GM10266 (cell line): Measurements from ENCODE around the gene COL4A1.

Source experiments
- DNase-seq: peaks from one replicate; pipeline ENCODE4 v3.0.0; 2012; ENCODE audit errors: extremely low spot score
- TF ChIP-seq, protein P1 (sequence below): IDR thresholded peaks from 2 replicates; pipeline ENCODE4 v1.5.1; 2012; ENCODE audit warnings: mild to moderate bottlenecking, low read depth; ENCODE audit not compliant: control insufficient read depth, insufficient read depth; ENCODE audit errors: missing control alignments

Gene COL4A1

DNA sequence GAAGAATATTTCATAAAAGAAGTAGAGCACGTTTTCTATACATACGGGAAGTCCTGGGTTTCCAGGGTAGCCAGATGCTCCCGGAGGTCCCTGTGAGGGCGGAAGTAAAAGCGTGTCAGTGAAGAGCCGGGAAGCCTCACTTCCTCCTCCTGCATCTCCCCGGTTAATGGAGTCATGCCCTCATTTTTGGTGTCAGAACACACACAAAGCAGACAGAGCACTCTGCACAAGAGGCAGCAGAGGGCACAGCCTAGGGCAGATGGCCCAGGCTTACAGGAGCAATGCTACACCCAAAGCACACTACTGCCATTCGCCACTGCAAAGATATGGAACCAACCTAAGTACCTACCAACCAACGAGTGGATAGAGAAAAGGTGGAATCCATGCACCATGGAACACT is 94.4 kb downstream of the COL4A1 start:
- TF ChIP-seq, protein P1, sequence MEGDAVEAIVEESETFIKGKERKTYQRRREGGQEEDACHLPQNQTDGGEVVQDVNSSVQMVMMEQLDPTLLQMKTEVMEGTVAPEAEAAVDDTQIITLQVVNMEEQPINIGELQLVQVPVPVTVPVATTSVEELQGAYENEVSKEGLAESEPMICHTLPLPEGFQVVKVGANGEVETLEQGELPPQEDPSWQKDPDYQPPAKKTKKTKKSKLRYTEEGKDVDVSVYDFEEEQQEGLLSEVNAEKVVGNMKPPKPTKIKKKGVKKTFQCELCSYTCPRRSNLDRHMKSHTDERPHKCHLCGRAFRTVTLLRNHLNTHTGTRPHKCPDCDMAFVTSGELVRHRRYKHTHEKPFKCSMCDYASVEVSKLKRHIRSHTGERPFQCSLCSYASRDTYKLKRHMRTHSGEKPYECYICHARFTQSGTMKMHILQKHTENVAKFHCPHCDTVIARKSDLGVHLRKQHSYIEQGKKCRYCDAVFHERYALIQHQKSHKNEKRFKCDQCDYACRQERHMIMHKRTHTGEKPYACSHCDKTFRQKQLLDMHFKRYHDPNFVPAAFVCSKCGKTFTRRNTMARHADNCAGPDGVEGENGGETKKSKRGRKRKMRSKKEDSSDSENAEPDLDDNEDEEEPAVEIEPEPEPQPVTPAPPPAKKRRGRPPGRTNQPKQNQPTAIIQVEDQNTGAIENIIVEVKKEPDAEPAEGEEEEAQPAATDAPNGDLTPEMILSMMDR, result no peak
- no peak for DNase-seq

DNA sequence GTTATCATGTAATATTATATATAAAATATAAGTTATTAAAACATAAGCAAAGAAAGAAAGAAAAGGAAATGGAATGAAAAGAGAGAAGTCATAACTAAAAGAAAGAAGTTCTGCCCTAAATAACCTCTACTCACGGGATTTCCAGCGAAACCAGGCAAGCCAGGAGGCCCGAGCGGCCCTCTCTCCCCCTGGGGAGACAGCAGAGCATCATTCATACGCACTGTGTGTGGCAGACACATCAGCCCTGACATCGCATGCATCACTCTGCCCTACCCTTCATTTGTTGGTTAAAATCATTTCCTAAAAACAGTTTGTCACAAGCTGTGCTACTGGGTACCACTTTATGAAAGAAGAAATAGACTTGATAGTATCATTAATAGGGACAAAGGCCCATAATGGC is 95.2 kb downstream of the COL4A1 start:
- no peak for DNase-seq
- TF ChIP-seq, protein P1, result no peak

DNA sequence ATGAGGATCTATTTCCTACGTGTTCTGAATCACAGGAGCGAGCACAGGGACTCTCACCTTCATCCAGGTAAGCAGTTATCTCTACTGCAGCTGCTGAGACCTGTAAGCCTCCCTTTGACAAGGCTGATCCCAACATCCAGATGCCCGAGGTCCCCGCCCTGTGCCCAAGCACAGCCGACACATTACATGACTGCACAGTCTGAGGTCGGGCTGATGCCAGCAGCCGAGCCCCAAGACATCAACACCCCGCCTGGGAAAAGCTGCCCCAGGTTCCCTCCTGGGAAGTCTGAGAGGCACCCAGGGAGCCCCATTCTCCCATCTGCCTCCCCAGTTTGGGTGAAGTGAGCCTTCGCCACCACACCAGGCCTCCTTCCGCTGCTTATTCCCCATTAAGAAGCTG is 95.9 kb downstream of the COL4A1 start:
- TF ChIP-seq, protein P1, result no peak
- DNase-seq, result no peak

DNA sequence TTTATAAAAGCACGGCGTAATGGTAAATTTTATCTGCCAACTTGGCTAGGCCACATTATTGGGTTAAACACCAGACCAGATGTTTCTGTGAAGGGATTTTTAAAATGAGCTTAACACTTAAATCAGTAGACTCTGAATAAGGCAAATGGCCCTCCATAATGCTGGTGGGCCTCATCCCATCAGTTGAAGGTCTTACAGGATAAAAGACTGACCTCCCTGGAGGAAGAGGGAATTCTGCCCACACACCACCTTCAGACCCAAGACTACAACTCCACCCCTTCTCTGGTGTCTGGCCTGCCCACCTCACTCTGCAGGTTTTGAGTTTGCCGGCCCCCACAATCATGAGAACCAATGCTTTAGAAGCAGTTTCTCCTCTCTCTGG is 96.4 kb downstream of the COL4A1 start:
- TF ChIP-seq, protein P1, result no peak
- no peak for DNase-seq

DNA sequence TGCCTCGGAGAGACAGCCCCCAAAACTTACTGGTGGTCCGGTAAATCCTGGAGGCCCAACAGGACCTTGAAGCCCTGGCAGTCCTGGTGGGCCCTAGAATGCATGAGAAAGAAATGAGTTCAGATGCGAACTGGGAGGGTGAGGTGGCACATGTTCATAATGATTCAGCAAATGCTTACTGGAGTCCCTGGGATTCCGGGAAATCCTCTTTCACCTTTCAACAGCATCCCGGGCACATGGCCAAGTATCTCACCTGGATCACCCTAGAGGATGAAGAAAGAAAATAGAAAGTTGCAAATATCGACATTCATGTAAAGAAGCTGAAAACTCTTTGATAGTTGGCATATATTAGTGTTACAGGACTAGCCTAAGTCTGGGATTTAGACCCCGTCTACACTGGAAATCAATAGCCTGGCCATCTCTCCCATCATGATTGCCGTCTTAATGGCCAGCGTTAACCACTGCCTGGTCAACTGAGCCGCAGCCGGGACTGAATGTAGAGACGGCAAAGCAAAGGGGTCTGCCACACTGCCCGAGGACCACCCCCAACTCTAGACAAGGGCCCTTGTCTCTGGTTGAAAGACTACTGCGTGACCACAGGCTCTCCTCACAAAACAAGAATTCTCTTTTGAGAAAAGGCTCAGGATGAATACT is 96.9 kb downstream of the COL4A1 start:
- DNase-seq, result no peak
- TF ChIP-seq, protein P1, result no peak

DNA sequence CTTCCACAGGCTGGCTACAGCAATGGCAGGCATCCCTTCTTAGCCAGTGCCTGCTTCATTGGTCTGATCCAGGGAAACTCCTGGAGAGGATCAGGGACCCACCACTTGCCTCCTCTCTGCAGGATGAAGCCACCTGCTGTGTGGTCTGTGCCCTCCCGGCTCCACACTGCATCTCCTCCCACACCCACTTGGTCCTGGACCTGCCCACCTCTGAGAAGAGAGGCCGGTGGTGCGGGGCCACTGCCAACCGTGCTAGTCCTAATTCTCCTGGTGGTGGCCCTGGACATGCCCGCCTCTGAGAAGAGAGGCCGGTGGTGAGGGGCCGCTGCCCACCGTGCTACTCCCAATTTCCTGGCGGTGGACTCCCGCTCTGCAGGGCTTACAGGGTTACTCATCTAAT is 98.8 kb downstream of the COL4A1 start:
- TF ChIP-seq, protein P1, result no peak
- DNase-seq, result no peak

DNA sequence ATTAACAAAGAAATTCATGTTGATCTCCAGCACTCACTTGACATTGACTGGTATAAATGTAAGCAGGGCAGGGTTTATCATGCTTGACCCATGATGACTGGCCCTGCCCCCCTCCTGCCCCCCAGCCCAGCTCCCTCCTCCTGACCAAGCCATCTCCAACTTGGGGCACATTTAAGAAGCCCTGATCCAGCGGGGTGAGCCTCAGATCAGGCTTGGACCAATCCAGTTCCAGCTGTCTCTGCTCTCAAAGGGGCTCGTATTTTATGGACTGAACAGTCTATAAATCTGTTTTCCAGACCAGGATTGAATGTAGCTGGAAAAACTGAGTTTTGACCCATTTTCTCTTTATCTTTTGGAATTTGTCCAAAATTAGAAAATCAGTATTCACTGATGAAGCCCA is 100.0 kb downstream of the COL4A1 start:
- TF ChIP-seq, protein P1, result no peak
- DNase-seq, result no peak
